Peyer's patch (tissue), 4 donors: Measurements from ENCODE around the gene ENAM.

Experiments used
- CTCF ChIP-seq, 6 experiments: fragments of 450-650 bp in 4 of 6; fragments of 200-600 bp in 2 of 6; sonication (generic) in 1 of 6; IDR thresholded peaks; one replicate each; pipeline ENCODE4 v1.5.1; 2017 to 2019; ENCODE audit warnings: antibody characterized with exemption in 6 of 6, mild to moderate bottlenecking in 3 of 6, moderate library complexity in 1 of 6
- POLR2A ChIP-seq, 2 donors: fragments of 450-650 bp; IDR thresholded peaks; one replicate each; pipeline ENCODE4 v1.5.1; 2017; ENCODE audit warnings: antibody characterized with exemption in 2 of 2, mild to moderate bottlenecking in 2 of 2, moderate library complexity in 2 of 2

- TF ChIP-seq CTCF (IDR thresholded peaks at IDR 0.05) (no peak), POLR2A (IDR thresholded peaks at IDR 0.05) (no peak)
These were observed 27.6 kb upstream of the ENAM start for GRCh38 chr4:70600977-70601376.
